Eye (tissue), 1 donor: ENCODE results near the gene ZNF878.

Source experiments
- DNase-seq: peaks from one replicate; pipeline ENCODE4 v3.0.0-alpha.2; 2015

ZNF878 gene

DNA sequence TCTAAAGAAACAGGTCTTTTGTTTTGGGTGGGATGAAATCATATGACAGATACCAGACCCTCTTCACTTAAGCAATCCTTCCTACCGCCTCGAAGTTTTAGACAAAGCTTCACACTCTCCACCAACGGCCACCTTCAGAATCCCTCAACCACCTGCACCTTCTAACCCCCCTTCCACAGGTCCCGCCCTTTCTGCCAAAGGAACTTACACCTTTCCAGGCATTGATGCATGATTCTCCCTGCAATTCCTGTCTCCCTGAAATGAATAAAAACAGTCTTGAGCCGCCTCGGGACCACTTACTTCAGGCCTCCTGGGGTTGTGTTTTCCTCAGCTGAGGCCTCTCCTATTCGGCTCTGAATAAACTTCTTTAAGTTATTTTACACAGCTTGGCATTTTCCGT lies 18.1 kb downstream of the ZNF878 start:
- peak; percentile 48 for DNase-seq

DNA sequence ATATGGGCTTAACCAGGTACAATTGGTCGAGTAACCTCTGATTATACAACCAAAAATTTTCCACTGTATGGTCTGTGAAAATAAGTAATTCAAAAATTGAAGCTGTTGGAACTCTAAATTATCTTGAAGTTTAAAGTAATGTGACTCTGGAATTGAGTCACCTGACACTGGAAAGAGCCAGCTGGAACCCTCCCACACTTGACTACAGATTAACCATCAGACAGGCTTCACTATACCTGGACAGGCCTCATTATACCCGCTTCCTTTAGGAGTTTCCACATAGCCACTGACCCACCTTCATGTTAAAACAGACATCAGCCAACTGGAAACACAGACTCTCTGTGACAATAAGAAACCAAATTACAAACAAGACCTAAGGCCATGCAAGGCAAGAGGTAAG lies 18.6 kb downstream of the ZNF878 start:
- peak; percentile 8 for DNase-seq

DNA sequence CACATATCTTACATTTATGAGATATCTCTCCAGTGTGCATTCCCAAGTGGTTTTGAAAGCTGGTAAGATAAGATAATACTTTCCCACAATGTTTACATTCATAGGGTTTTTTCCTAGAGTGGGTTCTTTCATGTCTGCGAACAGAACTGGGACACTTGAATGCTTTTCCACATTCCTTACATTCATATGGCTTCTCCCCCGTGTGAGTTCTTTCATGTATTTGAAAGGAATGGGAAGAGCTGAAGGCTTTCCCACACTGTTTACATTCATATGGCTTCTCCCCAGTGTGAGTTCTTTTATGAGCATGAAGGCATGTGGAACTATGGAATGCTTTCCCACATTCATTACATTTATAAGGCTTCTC lies 37.0 kb downstream of the ZNF878 start:
- DNase-seq, result peak; percentile 8

DNA sequence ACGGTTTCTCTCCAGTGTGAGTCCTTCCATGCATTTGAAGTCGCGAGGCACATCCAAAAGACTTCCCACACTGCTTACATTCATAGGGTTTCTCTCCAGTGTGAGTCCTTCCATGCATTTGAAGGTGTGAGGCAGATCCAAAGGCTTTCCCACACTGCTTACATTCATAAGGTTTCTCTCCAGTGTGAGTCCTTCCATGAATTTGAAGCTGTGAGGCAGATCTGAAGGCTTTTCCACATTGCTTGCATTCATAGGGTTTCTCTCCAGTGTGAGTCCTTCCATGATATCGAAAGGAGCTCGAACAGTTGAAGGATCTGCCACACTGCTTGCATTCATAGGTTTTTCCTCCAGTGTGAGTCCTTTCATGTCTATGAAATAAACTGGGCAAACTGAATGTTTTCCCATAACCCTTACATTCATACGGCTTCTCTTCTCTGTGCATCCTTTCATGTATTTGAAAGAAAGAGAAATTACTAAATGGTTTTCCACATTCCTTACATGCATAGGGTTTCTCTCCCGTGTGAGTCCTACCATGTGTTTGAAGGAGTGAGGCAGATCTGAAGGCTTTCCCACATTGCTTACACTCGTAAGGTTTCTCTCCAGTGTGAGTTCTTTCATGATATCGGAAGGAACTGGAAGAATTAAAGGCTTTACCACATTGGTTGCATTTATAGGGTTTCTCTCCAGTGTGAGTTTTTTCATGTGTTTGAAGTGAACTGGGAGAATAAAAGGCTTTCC lies 37.6 kb downstream of the ZNF878 start:
- DNase-seq, result no peak

DNA sequence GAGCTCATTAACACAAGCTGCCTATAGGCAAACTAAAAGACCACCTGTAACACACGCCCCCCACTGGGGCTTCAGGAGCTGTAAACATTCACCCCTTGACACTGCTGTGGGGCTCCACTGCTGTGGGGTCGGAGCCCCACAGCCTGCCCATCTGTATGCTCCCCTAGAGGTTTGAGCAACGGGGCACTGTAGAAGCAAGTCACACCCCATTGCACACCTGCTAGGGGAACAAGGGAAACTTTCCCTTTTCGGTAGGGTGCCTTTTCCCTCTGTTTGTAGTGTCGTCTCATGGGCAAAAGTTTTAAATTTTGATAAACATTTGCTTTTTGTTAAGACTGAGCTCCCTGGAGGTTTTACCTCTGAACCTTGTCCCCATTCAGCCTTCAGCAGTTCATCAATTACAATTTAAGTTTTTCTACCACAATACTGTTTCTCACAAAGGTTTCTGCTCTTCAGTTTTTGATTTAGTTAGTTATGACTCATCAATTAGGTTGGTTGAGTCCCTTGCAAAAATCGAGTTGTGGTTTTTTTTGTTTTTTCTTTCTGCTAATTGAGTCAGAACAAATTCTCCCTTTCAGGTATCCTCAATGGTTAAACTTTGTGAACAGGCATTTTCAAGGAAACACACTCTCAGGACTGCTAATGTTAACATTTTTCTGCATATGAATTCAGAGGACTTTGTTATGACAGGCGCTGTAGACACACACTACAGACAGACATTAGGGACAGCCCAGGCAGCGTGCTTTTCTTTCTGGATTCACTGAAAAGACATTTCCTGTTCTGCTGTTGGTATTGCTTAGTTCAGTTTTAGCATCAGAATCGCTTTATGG lies 52.4 kb downstream of the ZNF878 start:
- DNase-seq, result no peak

DNA sequence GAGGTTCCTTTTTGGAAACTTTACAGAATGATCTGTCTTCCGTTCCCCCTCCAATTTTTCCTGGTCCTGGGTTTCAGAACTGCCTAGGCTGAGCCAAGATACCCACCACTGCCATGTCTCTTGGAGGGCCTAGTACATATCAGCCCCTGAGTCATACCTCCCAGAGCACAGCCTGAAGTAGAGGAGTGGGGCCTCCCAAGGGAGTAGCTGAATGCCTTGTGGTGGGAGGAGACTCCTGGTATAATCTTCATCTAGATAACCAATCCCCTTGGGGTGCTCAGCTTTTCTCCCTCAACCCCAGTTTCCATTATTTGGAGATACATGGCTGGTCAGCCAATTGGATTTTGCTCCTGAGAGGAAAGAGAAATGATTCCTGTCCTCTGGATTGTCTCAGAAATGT lies 57.6 kb downstream of the ZNF878 start:
- no peak for DNase-seq
